HG02938 (cell line): ENCODE measurements around the gene RAB31.

Experiments
- ATAC-seq: cut with Tn5 transposase; IDR thresholded peaks from one replicate; pipeline ENCODE4 v1.9.1; 2021; ENCODE audit warnings: mild to moderate bottlenecking, moderate library complexity; ENCODE audit not compliant: unreplicated experiment

Gene RAB31

GRCh38 chr18:9691235-9691634, 16.9 kb upstream of the RAB31 start:
- no peak for ATAC-seq

GRCh38 chr18:9694174-9694573, 13.9 kb upstream of the RAB31 start:
- no peak for ATAC-seq

GRCh38 chr18:9694952-9695495, 13.1 kb upstream of the RAB31 start:
- ATAC-seq = no peak

- ATAC-seq = no peak
Measured at GRCh38 chr18:9695605-9696004, 12.5 kb upstream of the RAB31 start.

- ATAC-seq = no peak
Measured at GRCh38 chr18:9696112-9696511, 12.0 kb upstream of the RAB31 start.

GRCh38 chr18:9696701-9697100, 11.4 kb upstream of the RAB31 start:
- ATAC-seq = no peak

GRCh38 chr18:9697121-9697520, 11.0 kb upstream of the RAB31 start:
- no peak for ATAC-seq

- no peak for ATAC-seq
Measured at GRCh38 chr18:9698497-9698896, 9.6 kb upstream of the RAB31 start.

GRCh38 chr18:9700261-9700796, 7.8 kb upstream of the RAB31 start:
- no peak for ATAC-seq

- no peak for ATAC-seq
Measured at GRCh38 chr18:9701609-9702349, 6.3 kb upstream of the RAB31 start.

GRCh38 chr18:9704233-9705118, 3.6 kb upstream of the RAB31 start:
- ATAC-seq = no peak

GRCh38 chr18:9705183-9705829, 2.8 kb upstream of the RAB31 start:
- ATAC-seq = no peak

- ATAC-seq = no peak
Measured at GRCh38 chr18:9706081-9706935, 1.8 kb upstream of the RAB31 start.

- ATAC-seq = peak; percentile 5
Measured at GRCh38 chr18:9707381-9708056, 582 bp upstream of the RAB31 start.

GRCh38 chr18:9708434-9709303, 568 bp downstream of the RAB31 start:
- ATAC-seq = no peak

- ATAC-seq = no peak
Measured at GRCh38 chr18:9709304-9709877, 1.3 kb downstream of the RAB31 start.

- ATAC-seq = no peak
Measured at GRCh38 chr18:9710037-9710436, 1.9 kb downstream of the RAB31 start.
